CD14-positive monocyte (primary cell): ENCODE measurements around the gene BRF1. TPM values are rescaled to one million over a fixed set of nuclear protein-coding genes. Genes with fewer than 3 reads are reported as not detected.

Experiments used
- DNase-seq, 3 donors: peaks; one replicate each; pipeline ENCODE4 v3.0.0-alpha.2; 2011 to 2022
- H2AFZ ChIP-seq: 2 replicates; pipeline ENCODE4 v1.6.0; 2012; ENCODE audit warnings: mild to moderate bottlenecking, low read depth, low read length, inconsistent platforms; ENCODE audit not compliant: insufficient read depth, poor library complexity, severe bottlenecking
- H3K27ac ChIP-seq, 2 donors: 1 replicate in 1 of 2; 2 replicates in 1 of 2; pipeline ENCODE4 v1.5.1; 2012 to 2013; ENCODE audit warnings: low read length in 2 of 2, control low read depth in 1 of 2, inconsistent platforms in 1 of 2, low read depth in 1 of 2, mild to moderate bottlenecking in 1 of 2
- H3K27me3 ChIP-seq, 2 donors: one replicate each; pipeline versions ENCODE4 v1.6.0 to v1.6.1; 2011 to 2013; ENCODE audit warnings: low read length in 2 of 2; ENCODE audit not compliant: control insufficient read depth in 2 of 2, insufficient read depth in 2 of 2
- H3K36me3 ChIP-seq, 2 donors: replicated peaks in 1 of 2; 1 replicate in 1 of 2; 2 replicates in 1 of 2; pipeline versions ENCODE4 v1.5.1 to v1.6.1; 2012 to 2013; ENCODE audit warnings: low read length in 2 of 2, control low read depth in 1 of 2, inconsistent platforms in 1 of 2, mild to moderate bottlenecking in 1 of 2; ENCODE audit not compliant: insufficient read depth in 2 of 2, control insufficient read depth in 1 of 2
- H3K4me1 ChIP-seq, 2 donors: 1 replicate in 1 of 2; 2 replicates in 1 of 2; pipeline versions ENCODE4 v1.5.1 to v1.6.1; 2012 to 2013; ENCODE audit warnings: low read length in 2 of 2, control low read depth in 1 of 2, inconsistent platforms in 1 of 2, mild to moderate bottlenecking in 1 of 2, moderate library complexity in 1 of 2; ENCODE audit not compliant: insufficient read depth in 2 of 2, control insufficient read depth in 1 of 2
- H3K4me2 ChIP-seq: replicated peaks from 2 replicates; pipeline ENCODE3; 2012; ENCODE audit warnings: low read length, moderate library complexity, mild to moderate bottlenecking; ENCODE audit not compliant: poor library complexity, severe bottlenecking; ENCODE audit errors: extremely low read depth
- H3K4me3 ChIP-seq, 3 experiments: fragments of 200-600 bp in 1 of 3; sonication (generic) in 1 of 3; replicated peaks in 1 of 3; 1 replicate in 2 of 3; 2 replicates in 1 of 3; pipeline ENCODE4 v1.5.1; 2011 to 2013; ENCODE audit warnings: low read length in 3 of 3, mild to moderate bottlenecking in 3 of 3, control low read depth in 2 of 3, low read depth in 2 of 3, inconsistent platforms in 1 of 3, moderate library complexity in 1 of 3
- H3K79me2 ChIP-seq: 2 replicates; pipeline ENCODE4 v1.6.0; 2012; ENCODE audit warnings: mild to moderate bottlenecking, control low read depth, inconsistent platforms, low read length, moderate library complexity; ENCODE audit not compliant: insufficient read depth
- H3K9ac ChIP-seq: 2 replicates; pipeline ENCODE4 v1.6.0; 2017; ENCODE audit warnings: low read length, mild to moderate bottlenecking; ENCODE audit not compliant: insufficient read depth, poor library complexity, severe bottlenecking
- H3K9me3 ChIP-seq, 2 donors: replicated peaks in 1 of 2; 1 replicate in 1 of 2; 2 replicates in 1 of 2; pipeline versions ENCODE4 v1.5.1 to v1.6.1; 2012 to 2013; ENCODE audit warnings: low read length in 2 of 2, control low read depth in 1 of 2; ENCODE audit not compliant: control insufficient read depth in 1 of 2, insufficient read depth in 1 of 2
- H4K20me1 ChIP-seq: 2 replicates; pipeline ENCODE4 v1.6.0; 2012; ENCODE audit warnings: mild to moderate bottlenecking, low read length, control low read depth, moderate library complexity; ENCODE audit not compliant: insufficient read depth
- H3K27ac Mint-ChIP-seq, 7 donors: one replicate each; pipeline ENCODE4 v1.8.0; 2020; ENCODE audit warnings: mild to moderate bottlenecking in 7 of 7, mixed read lengths in 7 of 7, moderate library complexity in 6 of 7, inconsistent platforms in 2 of 7
- H3K27me3 Mint-ChIP-seq, 3 donors: one replicate each; pipeline ENCODE4 v1.8.0; 2021 to 2022; ENCODE audit warnings: low read depth in 3 of 3, mild to moderate bottlenecking in 3 of 3, mixed read lengths in 3 of 3, moderate library complexity in 3 of 3, inconsistent platforms in 1 of 3
- H3K36me3 Mint-ChIP-seq, 2 donors: one replicate each; pipeline ENCODE4 v1.8.0; 2020; ENCODE audit warnings: mixed read lengths in 2 of 2, inconsistent platforms in 1 of 2, mild to moderate bottlenecking in 1 of 2
- H3K4me1 Mint-ChIP-seq: one replicate; pipeline ENCODE4 v1.8.0; 2020; ENCODE audit warnings: mild to moderate bottlenecking, mixed read lengths
- H3K4me3 Mint-ChIP-seq, 2 donors: one replicate each; pipeline ENCODE4 v1.8.0; 2020; ENCODE audit warnings: mild to moderate bottlenecking in 2 of 2, mixed read lengths in 2 of 2, moderate library complexity in 1 of 2
- H3K9me3 Mint-ChIP-seq, 7 donors: one replicate each; pipeline ENCODE4 v1.8.0; 2020 to 2022; ENCODE audit warnings: mixed read lengths in 7 of 7, mild to moderate bottlenecking in 6 of 7, moderate library complexity in 6 of 7, inconsistent platforms in 2 of 7
- CTCF ChIP-seq: fragments of 200-600 bp; IDR thresholded peaks from one replicate; pipeline ENCODE4 v1.8.0; 2022; ENCODE audit warnings: antibody characterized with exemption, mild to moderate bottlenecking
- WGBS: methylation state at CpG from one replicate; pipeline ENCODE4 v1.1.5; 2013; ENCODE audit warnings: missing lambda C conversion rate; ENCODE audit not compliant: insufficient coverage; 5-methylcytosine and 5-hydroxymethylcytosine counted together
- intact Hi-C, 2 donors: fragments of 100-400 bp; cut with micrococcal nuclease; formaldehyde crosslinking; loops; one replicate each; pipeline versions ENCODE4 v1.15.0 to v1.15.1; 2023
- polyA plus RNA-seq, 3 donors: library from polyadenylated mRNA; depleted of rRNA in 1 of 3; unstranded in 2 of 3; stranded (reverse) in 1 of 3; fragments of 300-500 nt in 2 of 3; fragments of >200 nt in 1 of 3; fragmentation: Illumina TruSeq in 2 of 3; gene quantifications; 1 replicate in 2 of 3; 2 replicates in 1 of 3; pipeline ENCODE4 v1.2.3, GENCODE V29; 2012 to 2021

Gene BRF1
- polyA plus RNA-seq, 3 donors: 2.3 to 20.5 (median 2.5) TPM

- H3K36me3 ChIP-seq: no peaks in the 10 kb centered on the region
- no peaks in the 10 kb centered on the region for H3K9me3 ChIP-seq
- no peak overlapping the region for H3K4me2 ChIP-seq
- TF ChIP-seq CTCF: no peak
- no peak overlapping the region for H2AFZ ChIP-seq
- H3K9ac ChIP-seq: no peak overlapping the region
- no peak overlapping the region for H3K27ac ChIP-seq
- intact Hi-C loops: no loop called here
- H3K4me3 ChIP-seq: no peak overlapping the region
- Mint-ChIP-seq H3K9me3 (peaks cover 0 to 4% (median 0%) of the 10 kb centered on the region in 7 donors), H3K4me1 (peaks cover 22% of the 10 kb centered on the region), H3K4me3 (no peak overlapping the region), H3K27me3 (peaks cover 0 to 4% (median 2%) of the 10 kb centered on the region in 3 donors), H3K27ac (no peak overlapping the region), H3K36me3 (peaks cover 7 to 10% of the 10 kb centered on the region in 2 donors)
- WGBS: 96% methylated on average over 3 of the region's 4 CpGs
- peaks cover 13 to 16% of the 10 kb centered on the region in 2 donors for H3K4me1 ChIP-seq
- peaks cover 5% of the 10 kb centered on the region for H4K20me1 ChIP-seq
- DNase-seq: no peak
- no peaks in the 10 kb centered on the region for H3K79me2 ChIP-seq
- no peaks in the 10 kb centered on the region for H3K27me3 ChIP-seq
Observed at GRCh38 chr14:105307052-105307727, 6.4 kb upstream of the BRF1 start.

- Mint-ChIP-seq H3K27me3 (peaks cover 0 to 4% (median 2%) of the 10 kb centered on the region in 3 donors), H3K4me1 (peaks cover 28% of the 10 kb centered on the region), H3K27ac (no peak overlapping the region), H3K36me3 (peaks cover 7 to 10% of the 10 kb centered on the region in 2 donors), H3K9me3 (peaks cover 0 to 4% (median 0%) of the 10 kb centered on the region in 7 donors), H3K4me3 (no peak overlapping the region)
- Histone ChIP-seq H3K79me2 (no peaks in the 10 kb centered on the region), H2AFZ (peak overlapping the region; percentile 58), H3K4me1 (peaks cover 19 to 28% of the 10 kb centered on the region in 2 donors), H3K27me3 (no peaks in the 10 kb centered on the region), H3K9ac (no peak overlapping the region), H3K4me2 (no peak overlapping the region), H3K9me3 (no peaks in the 10 kb centered on the region), H3K4me3 (no peak overlapping the region), H3K27ac (no peak overlapping the region), H3K36me3 (no peaks in the 10 kb centered on the region), H4K20me1 (peaks cover 5% of the 10 kb centered on the region)
- intact Hi-C loops: no loop called here
- DNase-seq: no peak
- 90% methylated on average over 7 of the region's 9 CpGs for WGBS
- no peak for TF ChIP-seq CTCF
Observed at GRCh38 chr14:105305791-105306190, 5.0 kb upstream of the BRF1 start.
